ENCODE measurements around the gene RPE65.

DNA sequence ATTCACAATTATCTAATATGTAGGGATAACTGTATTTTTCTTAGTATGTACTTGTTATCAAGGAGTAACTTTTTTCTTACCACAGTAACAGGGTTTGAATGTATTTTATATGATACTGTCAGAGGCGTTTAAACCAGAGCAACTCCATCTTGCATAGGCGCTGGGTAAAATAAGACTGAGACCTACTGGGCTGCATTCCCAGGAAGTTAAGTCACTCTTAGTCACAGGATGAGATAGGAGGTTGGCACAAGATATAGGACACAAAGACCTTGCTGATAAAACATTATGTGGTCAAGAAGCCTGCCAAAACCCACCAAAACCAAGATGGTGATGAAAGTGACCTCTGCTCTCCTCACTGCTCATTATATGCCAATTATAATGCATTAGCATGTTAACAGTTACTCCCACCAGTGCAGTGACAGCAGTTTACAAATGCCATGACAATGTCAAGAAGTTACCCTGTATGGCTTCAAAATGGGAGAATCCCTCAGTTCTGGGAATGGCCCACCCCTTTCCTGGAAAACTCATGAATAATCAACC, 64.8 kb downstream of the RPE65 start:
- TF ChIP-seq CTCF (IDR thresholded peaks at IDR 0.05; ENCODE audit: borderline replicate concordance, extremely low read depth, low read length, poor library complexity, severe bottlenecking) (no peak), EZH2 (IDR thresholded peaks at IDR 0.05; ENCODE audit: borderline replicate concordance, low read depth, low read length, severe bottlenecking) (no peak)

All from DND-41 (cell line).